Mesothelial cell of epicardium (in vitro differentiated cells): Measurements from ENCODE around the gene ILF3. TPM values are rescaled to one million over a fixed set of nuclear protein-coding genes. Genes with fewer than 3 reads are reported as not detected.

Experiments used
- DNase-seq, 2 experiments: peaks; one replicate each; pipeline ENCODE4 v3.0.0; 2021; ENCODE audit warnings: low spot score in 2 of 2; ENCODE audit not compliant: unreplicated experiment in 2 of 2
- H3K27ac Mint-ChIP-seq: 2 replicates; pipeline ENCODE4 v1.8.0; 2021; ENCODE audit warnings: mixed read lengths
- H3K27me3 Mint-ChIP-seq: 2 replicates; pipeline ENCODE4 v1.8.0; 2021; ENCODE audit warnings: low read depth, mixed read lengths
- H3K36me3 Mint-ChIP-seq: 2 replicates; pipeline ENCODE4 v1.8.0; 2021; ENCODE audit warnings: mixed read lengths
- H3K4me1 Mint-ChIP-seq: 2 replicates; pipeline ENCODE4 v1.8.0; 2021; ENCODE audit warnings: mixed read lengths
- H3K4me3 Mint-ChIP-seq: 2 replicates; pipeline ENCODE4 v1.8.0; 2021; ENCODE audit warnings: mild to moderate bottlenecking, moderate library complexity, mixed read lengths
- H3K9me3 Mint-ChIP-seq: 2 replicates; pipeline ENCODE4 v1.8.0; 2021; ENCODE audit warnings: mixed read lengths
- CTCF ChIP-seq: fragments of 200-600 bp; sonication (generic); IDR thresholded peaks from one replicate; pipeline ENCODE4 v1.5.0; 2021; ENCODE audit warnings: antibody characterized with exemption; ENCODE audit not compliant: unreplicated experiment
- total RNA-seq: library from RNA; stranded (reverse); gene quantifications from 3 replicates; pipeline ENCODE4 v1.2.1, GENCODE V29; 2021

The ILF3 gene
- total RNA-seq, 1 donor from 2014 or later = 617 TPM

GRCh38 chr19:10679743-10680142 lies 25.6 kb downstream of the ILF3 start:
- DNase-seq = no peak
- Mint-ChIP-seq H3K27ac (no peak overlapping the region), H3K4me3 (no peak overlapping the region), H3K36me3 (peaks cover 34% of the 10 kb centered on the region), H3K4me1 (no peaks in the 10 kb centered on the region), H3K9me3 (no peaks in the 10 kb centered on the region), H3K27me3 (no peaks in the 10 kb centered on the region)
- no peak for TF ChIP-seq CTCF

DNA sequence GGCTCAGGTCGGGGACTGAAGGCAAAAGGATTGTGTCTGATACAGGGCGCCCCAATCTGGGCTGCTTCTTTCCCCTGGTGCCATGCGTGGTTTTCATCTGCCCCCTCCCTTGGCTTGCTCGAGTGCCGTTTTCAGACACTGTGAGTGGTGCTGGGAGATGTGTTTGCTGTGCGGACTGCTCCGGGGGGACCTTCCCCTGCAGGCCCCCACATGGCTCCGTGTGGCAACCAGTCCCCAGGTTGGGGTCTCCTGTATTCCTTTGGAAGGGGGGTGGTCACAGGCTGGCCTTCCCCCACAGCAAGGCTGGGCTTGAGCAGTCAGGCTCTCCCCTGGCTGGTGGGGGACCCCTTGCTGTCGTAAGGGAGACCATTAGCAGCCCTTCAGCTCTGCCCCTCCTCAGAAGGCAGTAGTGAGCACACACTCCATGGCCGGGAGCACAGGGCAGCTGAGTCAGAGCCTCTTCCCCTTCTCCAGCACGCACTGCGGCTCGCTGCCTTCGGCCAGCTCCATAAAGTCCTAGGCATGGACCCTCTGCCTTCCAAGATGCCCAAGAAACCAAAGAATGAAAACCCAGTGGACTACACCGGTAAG lies 26.5 kb downstream of the ILF3 start:
- Mint-ChIP-seq H3K36me3 (peaks cover 32% of the 10 kb centered on the region), H3K4me3 (no peak overlapping the region), H3K27me3 (no peaks in the 10 kb centered on the region), H3K9me3 (no peaks in the 10 kb centered on the region), H3K4me1 (no peaks in the 10 kb centered on the region), H3K27ac (no peak overlapping the region)
- DNase-seq = no peak
- no peak for TF ChIP-seq CTCF

DNA sequence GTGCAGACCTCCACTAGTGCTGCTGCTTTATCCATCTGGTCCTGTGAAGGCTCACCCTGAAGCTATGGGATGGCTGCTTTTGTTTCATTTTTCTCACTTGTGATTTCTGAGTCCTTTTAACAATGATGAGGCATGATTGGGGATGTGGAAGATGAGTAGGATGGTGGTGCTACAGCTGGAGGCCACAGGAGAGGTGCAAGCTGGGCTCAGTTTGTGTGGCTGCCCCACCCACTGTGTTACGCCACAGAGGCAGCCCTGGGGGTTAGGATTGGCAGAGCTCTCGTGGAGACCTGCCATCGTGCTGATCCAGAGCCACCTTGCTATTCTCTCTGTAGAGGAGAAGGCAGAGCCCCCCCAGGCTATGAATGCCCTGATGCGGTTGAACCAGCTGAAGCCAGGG lies 27.5 kb downstream of the ILF3 start:
- no peak for TF ChIP-seq CTCF
- Mint-ChIP-seq H3K9me3 (no peaks in the 10 kb centered on the region), H3K4me3 (no peak overlapping the region), H3K36me3 (peaks cover 32% of the 10 kb centered on the region), H3K4me1 (no peaks in the 10 kb centered on the region), H3K27ac (no peak overlapping the region), H3K27me3 (no peaks in the 10 kb centered on the region)
- DNase-seq = no peak

DNA sequence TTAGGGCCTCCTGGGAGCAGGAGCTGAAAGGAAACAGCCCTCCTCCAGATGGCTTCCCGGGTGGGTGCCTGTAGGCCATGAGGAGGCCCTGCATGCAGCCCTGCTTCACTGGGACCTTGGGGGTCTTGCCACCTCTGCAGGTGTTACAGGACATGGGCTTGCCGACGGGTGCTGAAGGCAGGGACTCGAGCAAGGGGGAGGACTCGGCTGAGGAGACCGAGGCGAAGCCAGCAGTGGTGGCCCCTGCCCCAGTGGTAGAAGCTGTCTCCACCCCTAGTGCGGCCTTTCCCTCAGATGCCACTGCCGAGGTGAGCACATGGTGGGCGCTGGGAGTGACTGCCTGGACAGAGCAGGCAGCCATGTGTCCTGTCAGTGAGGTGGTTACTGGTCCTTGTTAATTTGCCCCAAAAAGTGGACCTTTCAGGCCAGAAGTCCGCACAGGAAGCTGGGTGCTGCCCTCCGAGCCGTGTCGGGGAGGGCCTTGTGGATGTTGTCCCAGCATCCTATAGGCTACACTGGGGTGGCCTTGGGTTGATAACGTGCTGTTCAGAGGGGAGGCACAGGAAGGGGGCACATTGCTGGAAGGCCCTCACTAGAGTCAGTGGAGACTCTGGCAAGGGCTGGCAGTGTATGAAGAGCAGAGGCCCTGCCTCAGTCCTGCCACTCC lies 28.4 kb downstream of the ILF3 start:
- DNase-seq = no peak
- Mint-ChIP-seq H3K27me3 (no peaks in the 10 kb centered on the region), H3K4me3 (no peak overlapping the region), H3K36me3 (peaks cover 27% of the 10 kb centered on the region), H3K4me1 (no peaks in the 10 kb centered on the region), H3K27ac (no peak overlapping the region), H3K9me3 (no peaks in the 10 kb centered on the region)
- TF ChIP-seq CTCF = no peak

- peaks cover 22% of the 10 kb centered on the region for H3K36me3 Mint-ChIP-seq
- DNase-seq = no peak
- H3K9me3 Mint-ChIP-seq = no peaks in the 10 kb centered on the region
- no peak for TF ChIP-seq CTCF
- no peaks in the 10 kb centered on the region for H3K27me3 Mint-ChIP-seq
- no peak overlapping the region for H3K4me3 Mint-ChIP-seq
- H3K4me1 Mint-ChIP-seq = no peaks in the 10 kb centered on the region
- no peak overlapping the region for H3K27ac Mint-ChIP-seq
Observed at GRCh38 chr19:10683064-10683426, 28.9 kb downstream of the ILF3 start.
